Spleen (tissue), 7 donors: ENCODE results near the gene MGAT4B.

ENCODE experiments used
- CTCF ChIP-seq, 11 experiments: fragments of 200-600 bp in 7 of 11; fragments of 450-650 bp in 4 of 11; sonication (generic) in 4 of 11; IDR thresholded peaks in 8 of 11; conservative IDR thresholded peaks in 3 of 11; 1 replicate in 7 of 11; 2 replicates in 4 of 11; pipeline versions ENCODE4 v1.4.0 to v1.8.0; 2016 to 2021; ENCODE audit warnings: antibody characterized with exemption in 11 of 11, inconsistent platforms in 4 of 11, mild to moderate bottlenecking in 1 of 11
- POLR2A ChIP-seq, 3 donors: fragments of 450-650 bp; IDR thresholded peaks; one replicate each; pipeline ENCODE4 v1.5.1; 2017; ENCODE audit warnings: antibody characterized with exemption in 3 of 3, mild to moderate bottlenecking in 1 of 3
- POLR2AphosphoS5 ChIP-seq, 3 donors: sonication (generic); formaldehyde crosslinking; IDR thresholded peaks; one replicate each; pipeline ENCODE4 v1.5.1; 2017; ENCODE audit warnings: antibody characterized with exemption in 3 of 3
- donor health status: DM: no; HTN: no; CAD: no; lungs with moderate emphysema.
- donor health status: DM: no; HTN: no; CAD: no.
- donor health status: DM: no; HTN: no; CAD: no.

- TF ChIP-seq POLR2AphosphoS5 (IDR thresholded peaks at IDR 0.05): peak in 1 of 3 donors; percentile 46
- no peak for TF ChIP-seq POLR2A (IDR thresholded peaks at IDR 0.05)
- TF ChIP-seq CTCF (IDR thresholded peaks at IDR 0.05 in 8 of 11, conservative IDR thresholded peaks at IDR 0.05 in 3 of 11): no peak
Measured at GRCh38 chr5:179800071-179800695, 6.5 kb downstream of the MGAT4B start.
